Caco-2 (cell line): ENCODE data around the gene SARS2. TPM values are rescaled to one million over a fixed set of nuclear protein-coding genes. Genes with fewer than 3 reads are reported as not detected.

ENCODE experiments used
- BruUV-seq: library from RNA; stranded (reverse); fragments of 400-500 nt; replicated peaks from 2 replicates; lab custom pipeline; 2021; lab: Mats Ljungman, UMichigan
- CTCF ChIA-PET: fragments of 300-600 bp; sonication (Branson Sonifier 250); formaldehyde crosslinking; loops from one replicate; lab custom pipeline; 2022; ENCODE audit warnings: antibody characterized with exemption; lab: Charles Lee
- POLR2A ChIA-PET: fragments of 300-600 bp; sonication (Branson Sonifier 250); formaldehyde crosslinking; loops from one replicate; lab custom pipeline; 2022; ENCODE audit warnings: antibody characterized with exemption; lab: Charles Lee
- DNase-seq, 2 experiments: peaks; one replicate each; pipeline versions ENCODE4 v3.0.0 to v3.0.0-alpha.2; 2020 to 2022
- H3K27me3 ChIP-seq: replicated peaks from 2 replicates; pipeline ENCODE4 v1.6.0; 2011; ENCODE audit warnings: low read length; ENCODE audit not compliant: control insufficient read depth, insufficient read depth
- H3K36me3 ChIP-seq: 2 replicates; pipeline ENCODE4 v1.5.1; 2011; ENCODE audit warnings: low read length; ENCODE audit not compliant: control insufficient read depth, insufficient read depth
- H3K4me1 ChIP-seq: fragments of 250-450 bp; sonication (Bioruptor Pico); 2 replicates; pipeline ENCODE4 v1.5.1; 2020; ENCODE audit warnings: mild to moderate bottlenecking
- H3K4me3 ChIP-seq: 2 replicates; pipeline ENCODE4 v1.5.1; 2011; ENCODE audit warnings: low read depth, mild to moderate bottlenecking, control low read depth, low read length
- H3K9me3 ChIP-seq: fragments of 250-450 bp; sonication (Bioruptor Pico); 2 replicates; pipeline ENCODE4 v1.5.1; 2020; ENCODE audit warnings: mild to moderate bottlenecking, moderate library complexity
- H3K27ac Mint-ChIP-seq: one replicate; pipeline ENCODE4 v1.8.0; 2022; ENCODE audit warnings: mixed read lengths; ENCODE audit not compliant: unreplicated experiment
- H3K27me3 Mint-ChIP-seq: one replicate; pipeline ENCODE4 v1.8.0; 2022; ENCODE audit warnings: mixed read lengths; ENCODE audit not compliant: insufficient read depth, unreplicated experiment
- H3K36me3 Mint-ChIP-seq: one replicate; pipeline ENCODE4 v1.8.0; 2022; ENCODE audit warnings: mild to moderate bottlenecking, mixed read lengths; ENCODE audit not compliant: insufficient read depth, unreplicated experiment
- H3K4me1 Mint-ChIP-seq: one replicate; pipeline ENCODE4 v1.8.0; 2022; ENCODE audit warnings: low read depth, mixed read lengths; ENCODE audit not compliant: unreplicated experiment
- H3K4me3 Mint-ChIP-seq: one replicate; pipeline ENCODE4 v1.8.0; 2022; ENCODE audit warnings: mild to moderate bottlenecking, moderate library complexity, mixed read lengths; ENCODE audit not compliant: unreplicated experiment
- H3K9me3 Mint-ChIP-seq: one replicate; pipeline ENCODE4 v1.8.0; 2022; ENCODE audit warnings: mixed read lengths; ENCODE audit not compliant: unreplicated experiment
- intact Hi-C: fragments of 100-400 bp; cut with micrococcal nuclease; formaldehyde crosslinking; loops from one replicate; pipeline ENCODE4 v1.10.0; 2022; ENCODE audit not compliant: unreplicated experiment
- total RNA-seq: library from RNA; stranded (reverse); gene quantifications from 2 replicates; pipeline ENCODE4 v1.2.3, GENCODE V29; 2022
- TF ChIP-seq, protein P1 (sequence below), 2 experiments: fragments of 200-600 bp in 1 of 2; IDR thresholded peaks; 1 replicate in 1 of 2; 2 replicates in 1 of 2; pipeline versions ENCODE4 v1.5.1 to v1.8.0; 2011 to 2022; ENCODE audit warnings: antibody characterized with exemption in 1 of 2, control low read depth in 1 of 2, inconsistent platforms in 1 of 2, low read depth in 1 of 2, low read length in 1 of 2, mild to moderate bottlenecking in 1 of 2, moderate library complexity in 1 of 2; ENCODE audit not compliant: insufficient read depth in 1 of 2, severe bottlenecking in 1 of 2, unreplicated experiment in 1 of 2

SARS2 gene
- total RNA-seq, 1 experiment from 2014 or later: 66.6 TPM

DNA sequence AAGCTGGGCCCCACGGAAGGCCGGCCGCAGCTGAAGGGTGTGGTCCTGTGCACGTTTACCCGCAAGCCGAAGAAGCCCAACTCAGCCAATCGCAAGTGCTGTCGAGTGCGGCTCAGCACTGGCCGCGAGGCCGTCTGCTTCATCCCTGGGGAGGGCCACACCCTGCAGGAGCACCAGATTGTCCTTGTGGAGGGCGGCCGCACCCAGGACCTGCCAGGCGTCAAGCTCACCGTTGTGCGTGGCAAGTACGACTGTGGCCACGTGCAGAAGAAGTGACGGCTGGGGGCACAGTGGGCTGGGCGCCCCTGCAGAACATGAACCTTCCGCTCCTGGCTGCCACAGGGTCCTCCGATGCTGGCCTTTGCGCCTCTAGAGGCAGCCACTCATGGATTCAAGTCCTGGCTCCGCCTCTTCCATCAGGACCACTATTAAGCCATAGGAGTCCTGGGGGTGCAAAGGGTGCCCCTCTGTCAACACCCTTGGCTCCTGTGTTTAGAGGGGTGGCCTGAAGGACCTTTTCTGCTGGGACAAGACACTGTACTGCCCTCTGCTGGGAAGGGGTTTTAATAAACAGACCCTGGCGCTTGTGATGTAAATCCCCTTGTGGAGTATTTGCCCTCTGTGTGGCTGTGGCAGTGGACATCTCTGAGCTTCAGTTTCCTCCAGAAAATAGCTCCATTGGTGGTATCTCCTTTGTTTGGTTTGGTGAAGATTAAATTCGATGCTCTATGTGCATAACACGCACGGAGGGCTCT, 2.0 kb upstream of the SARS2 start:
- TF ChIP-seq, protein P1, sequence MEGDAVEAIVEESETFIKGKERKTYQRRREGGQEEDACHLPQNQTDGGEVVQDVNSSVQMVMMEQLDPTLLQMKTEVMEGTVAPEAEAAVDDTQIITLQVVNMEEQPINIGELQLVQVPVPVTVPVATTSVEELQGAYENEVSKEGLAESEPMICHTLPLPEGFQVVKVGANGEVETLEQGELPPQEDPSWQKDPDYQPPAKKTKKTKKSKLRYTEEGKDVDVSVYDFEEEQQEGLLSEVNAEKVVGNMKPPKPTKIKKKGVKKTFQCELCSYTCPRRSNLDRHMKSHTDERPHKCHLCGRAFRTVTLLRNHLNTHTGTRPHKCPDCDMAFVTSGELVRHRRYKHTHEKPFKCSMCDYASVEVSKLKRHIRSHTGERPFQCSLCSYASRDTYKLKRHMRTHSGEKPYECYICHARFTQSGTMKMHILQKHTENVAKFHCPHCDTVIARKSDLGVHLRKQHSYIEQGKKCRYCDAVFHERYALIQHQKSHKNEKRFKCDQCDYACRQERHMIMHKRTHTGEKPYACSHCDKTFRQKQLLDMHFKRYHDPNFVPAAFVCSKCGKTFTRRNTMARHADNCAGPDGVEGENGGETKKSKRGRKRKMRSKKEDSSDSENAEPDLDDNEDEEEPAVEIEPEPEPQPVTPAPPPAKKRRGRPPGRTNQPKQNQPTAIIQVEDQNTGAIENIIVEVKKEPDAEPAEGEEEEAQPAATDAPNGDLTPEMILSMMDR (IDR thresholded peaks at IDR 0.05; ENCODE audit: insufficient read depth in 1 of 2, low read depth in 1 of 2, low read length in 1 of 2, severe bottlenecking in 1 of 2, unreplicated experiment in 1 of 2): peak in 1 of 2 experiments; percentile 19
- Histone ChIP-seq H3K4me3 (no peak overlapping the region), H3K36me3 (peaks cover 7% of the 10 kb centered on the region), H3K4me1 (0 out of 2 replicates have a peak, but pooled peaks cover 5% of the 10 kb centered on the region), H3K9me3 (peaks cover 24% of the 10 kb centered on the region), H3K27me3 (no peaks in the 10 kb centered on the region)
- ChIA-PET POLR2A (no interaction called here), CTCF (interaction anchor here (0.7 to 3.2 kb wide), 2 partner anchors 32 to 81 kb away, joined by 3 to 24 read pairs; partner anchors contain the start of genes NFKBIB and SIRT2)
- intact Hi-C loops: no loop called here
- no TSS peak for BruUV-seq
- H3K9me3 Mint-ChIP-seq: peaks cover 10% of the 10 kb centered on the region
- H3K4me1 Mint-ChIP-seq: no peaks in the 10 kb centered on the region
- DNase-seq: no peak
- peak overlapping the region; percentile 33 for H3K4me3 Mint-ChIP-seq
- no peaks in the 10 kb centered on the region for H3K27me3 Mint-ChIP-seq
- peaks cover 64% of the 10 kb centered on the region for H3K36me3 Mint-ChIP-seq
- H3K27ac Mint-ChIP-seq: no peak overlapping the region

DNA sequence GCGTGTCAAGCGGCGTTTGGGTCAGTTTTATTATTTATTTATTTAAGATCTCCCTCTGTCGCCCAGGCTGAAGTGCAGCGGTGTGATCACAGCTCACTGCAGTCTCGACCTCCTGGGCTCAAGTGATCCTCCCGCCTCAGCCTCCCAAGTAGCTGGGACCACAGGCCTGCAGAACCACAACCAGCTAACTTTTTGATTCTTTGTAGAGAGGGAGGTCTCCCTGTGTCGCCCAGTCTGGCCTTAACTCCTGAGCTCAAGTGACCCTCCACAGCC, 894 bp upstream of the SARS2 start:
- peak overlapping the region; percentile 77 for H3K4me3 Mint-ChIP-seq
- peak overlapping the region; percentile 99 for H3K27ac Mint-ChIP-seq
- no peaks in the 10 kb centered on the region for H3K27me3 Mint-ChIP-seq
- POLR2A ChIA-PET: interaction anchor here (1.1 to 1.7 kb wide), 2 partner anchors 84 to 100 kb away, joined by 3 to 10 read pairs; no protein-coding TSS in a partner anchor
- Histone ChIP-seq H3K36me3 (peaks cover 7% of the 10 kb centered on the region), H3K27me3 (no peaks in the 10 kb centered on the region), H3K9me3 (peaks cover 24% of the 10 kb centered on the region), H3K4me1 (0 out of 2 replicates have a peak, but pooled peaks cover 5% of the 10 kb centered on the region), H3K4me3 (peak overlapping the region; percentile 85)
- CTCF ChIA-PET: interaction anchor here (0.6 to 3.2 kb wide), 6 partner anchors 13 to 142 kb away, joined by 3 to 24 read pairs (median 7); partner anchors contain the start of genes NFKBIB and SIRT2
- no peaks in the 10 kb centered on the region for H3K4me1 Mint-ChIP-seq
- H3K9me3 Mint-ChIP-seq: peaks cover 10% of the 10 kb centered on the region
- BruUV-seq: no TSS peak
- intact Hi-C loops: loop anchor here (2.0 kb wide), 1 partner anchor 101 kb away; the partner anchor contains the start of gene ECH1
- TF ChIP-seq, protein P1 (IDR thresholded peaks at IDR 0.05; ENCODE audit: insufficient read depth in 1 of 2, low read depth in 1 of 2, low read length in 1 of 2, severe bottlenecking in 1 of 2, unreplicated experiment in 1 of 2): no peak
- peaks cover 69% of the 10 kb centered on the region for H3K36me3 Mint-ChIP-seq
- DNase-seq: no peak

DNA sequence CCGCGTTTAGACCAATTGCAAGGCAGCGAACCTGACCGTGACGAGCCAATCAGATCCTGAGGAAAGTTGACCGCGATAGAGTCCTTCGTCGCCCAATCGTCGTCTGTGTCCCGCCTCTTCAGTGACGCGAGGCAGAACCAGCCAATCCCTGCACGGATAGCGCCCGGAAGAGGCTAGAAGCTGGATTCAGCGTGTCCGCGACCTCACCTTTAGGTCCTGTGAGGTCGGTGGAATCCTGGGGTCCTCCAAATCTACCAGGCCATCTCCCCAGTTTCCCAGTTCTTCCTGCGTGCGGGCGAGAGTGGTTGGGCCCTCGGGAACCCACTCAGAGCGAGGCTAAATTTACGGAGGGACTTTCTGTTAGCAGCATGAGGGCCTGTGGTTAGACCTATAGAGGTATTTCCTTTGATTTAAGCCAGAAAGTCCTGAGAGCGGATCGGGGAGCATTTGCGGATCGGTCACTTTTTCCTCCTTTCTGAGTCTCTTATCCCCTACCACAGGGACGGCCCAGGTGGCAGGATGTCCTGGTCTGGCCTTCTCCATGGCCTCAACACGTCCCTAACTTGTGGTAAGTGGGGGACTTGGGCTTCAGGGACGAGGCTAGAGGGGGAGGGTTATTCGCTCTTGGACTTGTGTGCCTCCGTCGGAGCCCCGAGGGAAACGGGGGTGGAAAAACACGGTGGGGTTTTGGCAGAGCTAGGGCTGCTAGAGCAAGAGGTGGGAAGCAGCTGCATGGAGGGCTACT, 385 bp upstream of the SARS2 start, which contains the start of gene MRPS12:
MRPS12 (plus strand) TSS at position 169 of the 745 bp plus-strand sequence; CDS start at position 520, 351 bp downstream.
- no peaks in the 10 kb centered on the region for H3K27me3 Mint-ChIP-seq
- intact Hi-C loops: loop anchor here (1.0 to 2.0 kb wide), 5 partner anchors 21 to 194 kb away; partner anchors contain the start of genes ECH1, NFKBIB and SIRT2
- ChIA-PET POLR2A (interaction anchor here (0.5 to 1.7 kb wide), 25 partner anchors 10 to 1125 kb away, joined by 3 to 21 read pairs (median 5); partner anchors contain the start of genes ACTN4, ECH1, FAM98C and FBXO17), CTCF (interaction anchor here (0.5 to 3.2 kb wide), 37 partner anchors 9 to 543 kb away, joined by 3 to 24 read pairs (median 5); partner anchors contain the start of genes ECH1, EIF3K, FAM98C and FBXO17)
- no peaks in the 10 kb centered on the region for H3K27me3 ChIP-seq
- H3K4me3 ChIP-seq: peak within 1 kb of the TSS; percentile 85
- H3K27ac Mint-ChIP-seq: peak within 1 kb of the TSS; percentile 99
- peaks cover 21% of the 10 kb centered on the region for H3K9me3 ChIP-seq
- peak; percentile 99 for DNase-seq
- peak within 1 kb of the TSS; percentile 77 for H3K4me3 Mint-ChIP-seq
- TF ChIP-seq, protein P1 (IDR thresholded peaks at IDR 0.05; ENCODE audit: insufficient read depth in 1 of 2, low read depth in 1 of 2, low read length in 1 of 2, severe bottlenecking in 1 of 2, unreplicated experiment in 1 of 2): no peak
- peaks cover 74% of the 10 kb centered on the region for H3K36me3 Mint-ChIP-seq
- H3K9me3 Mint-ChIP-seq: peaks cover 10% of the 10 kb centered on the region
- TSS peak; percentile 86 for BruUV-seq
- no peaks in the 10 kb centered on the region for H3K4me1 Mint-ChIP-seq
- H3K36me3 ChIP-seq: peaks cover 9% of the 10 kb centered on the region
- H3K4me1 ChIP-seq: 0 out of 2 replicates have a peak, but pooled peaks cover 5% of the 10 kb centered on the region
